Panc1 (cell line): ENCODE measurements around the gene FHIT. TPM values are rescaled to one million over a fixed set of nuclear protein-coding genes. Genes with fewer than 3 reads are reported as not detected.

ENCODE experiments used
- ATAC-seq: fragments of 200-7000 bp; cut with Tn5 transposase; 2 replicates; pipeline ENCODE4 v1.9.1; 2020; ENCODE audit warnings: mild to moderate bottlenecking, moderate library complexity
- BruUV-seq: library from RNA; stranded (reverse); fragments of 400-500 nt; replicated peaks from 2 replicates; lab custom pipeline; 2021; lab: Mats Ljungman, UMichigan
- CTCF ChIA-PET: fragments of 300-600 bp; sonication (Branson Sonifier 250); formaldehyde crosslinking; loops from one replicate; lab custom pipeline; 2022; ENCODE audit warnings: antibody characterized with exemption; lab: Charles Lee
- POLR2A ChIA-PET: fragments of 300-600 bp; sonication (Branson Sonifier 250); formaldehyde crosslinking; loops from one replicate; lab custom pipeline; 2022; ENCODE audit warnings: antibody characterized with exemption; lab: Charles Lee
- DNase-seq: peaks from one replicate; pipeline ENCODE4 v3.0.0-alpha.2; 2010; ENCODE audit warnings: low read depth, low spot score
- H3K27ac ChIP-seq: 2 replicates; pipeline ENCODE4 v1.5.1; 2011; ENCODE audit warnings: mild to moderate bottlenecking, low read length, inconsistent platforms
- H3K27me3 ChIP-seq: fragments of 200-500 bp; sonication (Bioruptor generic); 2 replicates; pipeline ENCODE4 v1.6.0; 2014; ENCODE audit warnings: low read length, inconsistent platforms; ENCODE audit not compliant: control insufficient read depth, insufficient read depth
- H3K36me3 ChIP-seq: fragments of 200-500 bp; sonication (Bioruptor generic); 2 replicates; pipeline ENCODE4 v1.5.1; 2014; ENCODE audit warnings: inconsistent platforms, mild to moderate bottlenecking, low read length, moderate library complexity; ENCODE audit not compliant: control insufficient read depth, insufficient read depth
- H3K4me1 ChIP-seq: 2 replicates; pipeline ENCODE4 v1.5.1; 2011; ENCODE audit warnings: inconsistent platforms, mild to moderate bottlenecking, low read length, moderate library complexity; ENCODE audit not compliant: control insufficient read depth, insufficient read depth
- H3K4me3 ChIP-seq, 2 experiments: 2 replicates each; pipeline ENCODE4 v1.5.1; 2011 to 2012; ENCODE audit warnings: low read depth in 2 of 2, low read length in 2 of 2, mild to moderate bottlenecking in 2 of 2, inconsistent platforms in 1 of 2, moderate library complexity in 1 of 2
- H3K9me3 ChIP-seq: fragments of 200-500 bp; sonication (Bioruptor generic); 2 replicates; pipeline ENCODE4 v1.5.1; 2014; ENCODE audit warnings: low read depth, mild to moderate bottlenecking, inconsistent platforms, low read length, moderate library complexity; ENCODE audit not compliant: control insufficient read depth, insufficient read depth
- POLR2AphosphoS5 ChIP-seq: IDR thresholded peaks from 2 replicates; pipeline ENCODE4 v1.6.1; 2012; ENCODE audit warnings: mild to moderate bottlenecking, low read depth, low read length, moderate library complexity
- SIN3A ChIP-seq: IDR thresholded peaks from 2 replicates; pipeline ENCODE4 v1.6.1; 2012; ENCODE audit warnings: low read depth, mild to moderate bottlenecking, low read length, moderate library complexity, borderline replicate concordance; ENCODE audit not compliant: insufficient read depth
- TCF7L2 ChIP-seq: IDR thresholded peaks from 2 replicates; pipeline ENCODE4 v1.6.1; 2011; ENCODE audit warnings: mild to moderate bottlenecking, low read depth, low read length, inconsistent platforms
- in situ Hi-C: cut with HindIII; loops from 2 replicates; pipeline ENCODE4 v1.10.0; 2016; ENCODE audit warnings: low sequenced_read_pairs, low pct_unique_long_range_greater_than_20kb
- intact Hi-C: fragments of 100-400 bp; cut with micrococcal nuclease; formaldehyde crosslinking; loops from one replicate; pipeline ENCODE4 v1.10.0; 2022; ENCODE audit not compliant: unreplicated experiment
- total RNA-seq: library from RNA; stranded (reverse); gene quantifications from one replicate; pipeline ENCODE4 v1.2.1, GENCODE V29; 2021; ENCODE audit not compliant: unreplicated experiment
- TF ChIP-seq, protein P1 (sequence below), 2 experiments: IDR thresholded peaks; 2 replicates each; pipeline ENCODE4 v1.6.1; 2011 to 2012; ENCODE audit warnings: low read depth in 2 of 2, control low read depth in 1 of 2, low read length in 1 of 2, mild to moderate bottlenecking in 1 of 2, moderate library complexity in 1 of 2; ENCODE audit not compliant: insufficient read depth in 1 of 2
- TF ChIP-seq, protein P2 (sequence below): fragments of 450-650 bp; IDR thresholded peaks from 2 replicates; pipeline ENCODE4 v1.5.1; 2017; ENCODE audit warnings: mild to moderate bottlenecking

FHIT gene
- total RNA-seq, 1 experiment from 2014 or later: 2.2 TPM

DNA sequence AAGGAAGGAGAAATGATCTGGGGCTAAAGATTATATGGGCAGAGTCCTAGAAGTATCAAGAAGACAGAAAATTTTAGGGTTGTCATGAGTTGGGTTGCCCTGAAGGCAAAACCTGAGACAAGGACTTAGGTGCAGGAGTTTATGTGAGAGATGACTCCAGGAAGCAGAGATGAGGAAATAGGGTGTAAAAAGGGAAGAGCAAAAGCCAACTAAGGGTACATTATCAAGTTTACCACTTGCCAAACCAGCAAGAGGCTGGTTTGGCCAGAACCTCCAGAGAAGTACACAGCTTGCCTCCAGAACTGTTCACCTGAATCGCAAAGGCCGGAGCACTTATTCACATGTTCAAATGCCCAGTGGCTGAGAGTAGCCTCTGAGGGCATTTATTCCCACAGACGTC is 116.7 kb downstream of the FHIT start:
- intact Hi-C loops (no loop called here), in situ Hi-C loops (no loop called here)
- ATAC-seq (no peak), DNase-seq (no peak)
- TF ChIP-seq TCF7L2: no peak
- Histone ChIP-seq H3K36me3 (no peaks in the 10 kb centered on the region), H3K4me1 (no peaks in the 10 kb centered on the region), H3K27me3 (no peaks in the 10 kb centered on the region), H3K27ac (no peak overlapping the region), H3K4me3 (no peak overlapping the region), H3K9me3 (no peaks in the 10 kb centered on the region)
- POLR2A ChIA-PET: no interaction called here
- no TSS peak for BruUV-seq
- CTCF ChIA-PET: no interaction called here

DNA sequence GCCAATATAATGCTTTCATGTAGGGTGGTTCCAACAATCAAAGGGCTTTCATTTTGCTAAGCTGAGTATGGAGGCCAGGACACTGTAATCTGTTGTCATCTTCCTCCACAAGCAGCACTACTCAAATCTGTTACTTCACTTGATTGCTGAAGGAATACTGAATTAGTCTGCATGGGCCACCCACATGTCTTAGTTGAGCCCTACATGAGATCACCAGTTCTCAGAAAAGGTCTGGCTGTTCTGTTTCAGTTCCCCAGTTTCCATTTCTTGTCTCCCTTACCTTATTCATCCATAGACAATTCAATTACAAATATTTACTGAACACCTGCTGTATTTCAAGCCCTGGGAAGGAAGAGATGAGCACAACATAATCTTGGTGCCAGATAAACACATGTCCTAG is 119.2 kb downstream of the FHIT start:
- Histone ChIP-seq H3K36me3 (no peaks in the 10 kb centered on the region), H3K9me3 (no peaks in the 10 kb centered on the region), H3K4me3 (no peak overlapping the region), H3K27me3 (no peaks in the 10 kb centered on the region), H3K4me1 (no peaks in the 10 kb centered on the region), H3K27ac (no peak overlapping the region)
- TF ChIP-seq, protein P1, sequence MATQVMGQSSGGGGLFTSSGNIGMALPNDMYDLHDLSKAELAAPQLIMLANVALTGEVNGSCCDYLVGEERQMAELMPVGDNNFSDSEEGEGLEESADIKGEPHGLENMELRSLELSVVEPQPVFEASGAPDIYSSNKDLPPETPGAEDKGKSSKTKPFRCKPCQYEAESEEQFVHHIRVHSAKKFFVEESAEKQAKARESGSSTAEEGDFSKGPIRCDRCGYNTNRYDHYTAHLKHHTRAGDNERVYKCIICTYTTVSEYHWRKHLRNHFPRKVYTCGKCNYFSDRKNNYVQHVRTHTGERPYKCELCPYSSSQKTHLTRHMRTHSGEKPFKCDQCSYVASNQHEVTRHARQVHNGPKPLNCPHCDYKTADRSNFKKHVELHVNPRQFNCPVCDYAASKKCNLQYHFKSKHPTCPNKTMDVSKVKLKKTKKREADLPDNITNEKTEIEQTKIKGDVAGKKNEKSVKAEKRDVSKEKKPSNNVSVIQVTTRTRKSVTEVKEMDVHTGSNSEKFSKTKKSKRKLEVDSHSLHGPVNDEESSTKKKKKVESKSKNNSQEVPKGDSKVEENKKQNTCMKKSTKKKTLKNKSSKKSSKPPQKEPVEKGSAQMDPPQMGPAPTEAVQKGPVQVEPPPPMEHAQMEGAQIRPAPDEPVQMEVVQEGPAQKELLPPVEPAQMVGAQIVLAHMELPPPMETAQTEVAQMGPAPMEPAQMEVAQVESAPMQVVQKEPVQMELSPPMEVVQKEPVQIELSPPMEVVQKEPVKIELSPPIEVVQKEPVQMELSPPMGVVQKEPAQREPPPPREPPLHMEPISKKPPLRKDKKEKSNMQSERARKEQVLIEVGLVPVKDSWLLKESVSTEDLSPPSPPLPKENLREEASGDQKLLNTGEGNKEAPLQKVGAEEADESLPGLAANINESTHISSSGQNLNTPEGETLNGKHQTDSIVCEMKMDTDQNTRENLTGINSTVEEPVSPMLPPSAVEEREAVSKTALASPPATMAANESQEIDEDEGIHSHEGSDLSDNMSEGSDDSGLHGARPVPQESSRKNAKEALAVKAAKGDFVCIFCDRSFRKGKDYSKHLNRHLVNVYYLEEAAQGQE (IDR thresholded peaks at IDR 0.05; ENCODE audit: insufficient read depth in 1 of 2, low read depth in 2 of 2, low read length in 1 of 2): no peak
- TF ChIP-seq TCF7L2 (no peak), SIN3A (no peak), POLR2AphosphoS5 (no peak)
- TF ChIP-seq, protein P2, sequence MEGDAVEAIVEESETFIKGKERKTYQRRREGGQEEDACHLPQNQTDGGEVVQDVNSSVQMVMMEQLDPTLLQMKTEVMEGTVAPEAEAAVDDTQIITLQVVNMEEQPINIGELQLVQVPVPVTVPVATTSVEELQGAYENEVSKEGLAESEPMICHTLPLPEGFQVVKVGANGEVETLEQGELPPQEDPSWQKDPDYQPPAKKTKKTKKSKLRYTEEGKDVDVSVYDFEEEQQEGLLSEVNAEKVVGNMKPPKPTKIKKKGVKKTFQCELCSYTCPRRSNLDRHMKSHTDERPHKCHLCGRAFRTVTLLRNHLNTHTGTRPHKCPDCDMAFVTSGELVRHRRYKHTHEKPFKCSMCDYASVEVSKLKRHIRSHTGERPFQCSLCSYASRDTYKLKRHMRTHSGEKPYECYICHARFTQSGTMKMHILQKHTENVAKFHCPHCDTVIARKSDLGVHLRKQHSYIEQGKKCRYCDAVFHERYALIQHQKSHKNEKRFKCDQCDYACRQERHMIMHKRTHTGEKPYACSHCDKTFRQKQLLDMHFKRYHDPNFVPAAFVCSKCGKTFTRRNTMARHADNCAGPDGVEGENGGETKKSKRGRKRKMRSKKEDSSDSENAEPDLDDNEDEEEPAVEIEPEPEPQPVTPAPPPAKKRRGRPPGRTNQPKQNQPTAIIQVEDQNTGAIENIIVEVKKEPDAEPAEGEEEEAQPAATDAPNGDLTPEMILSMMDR: no peak
- ChIA-PET POLR2A (no interaction called here), CTCF (no interaction called here)
- BruUV-seq: no TSS peak
- no peak for DNase-seq
- intact Hi-C loops: no loop called here
- in situ Hi-C loops: no loop called here
- no peak for ATAC-seq

DNA sequence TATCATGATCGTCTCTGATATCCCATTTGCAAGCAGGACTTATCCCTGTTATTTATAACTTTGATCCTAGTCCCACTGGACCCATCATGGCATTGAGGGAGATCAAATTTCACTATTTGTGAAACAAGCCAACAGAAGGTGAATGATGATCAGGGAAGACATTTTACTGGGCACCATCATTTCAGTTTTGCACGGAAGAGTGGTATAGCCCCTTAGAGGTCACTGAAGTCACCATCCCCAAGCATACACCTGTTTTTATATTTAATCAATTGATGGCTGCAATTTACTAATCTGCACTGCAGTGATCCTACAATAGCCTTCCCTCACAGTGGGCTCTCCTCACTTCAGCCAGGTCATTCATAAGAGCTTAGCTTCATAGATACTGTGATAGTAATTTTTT is 132.4 kb downstream of the FHIT start:
- POLR2A ChIA-PET: no interaction called here
- TF ChIP-seq POLR2AphosphoS5 (no peak), TCF7L2 (no peak), SIN3A (no peak)
- TF ChIP-seq, protein P2: no peak
- TF ChIP-seq, protein P1 (IDR thresholded peaks at IDR 0.05; ENCODE audit: insufficient read depth in 1 of 2, low read depth in 2 of 2, low read length in 1 of 2): no peak

More for the DNA sequence above, 132.4 kb downstream of the FHIT start:
- Histone ChIP-seq H3K9me3 (no peaks in the 10 kb centered on the region), H3K36me3 (no peaks in the 10 kb centered on the region), H3K27ac (no peak overlapping the region), H3K4me3 (no peak overlapping the region), H3K4me1 (no peaks in the 10 kb centered on the region), H3K27me3 (no peaks in the 10 kb centered on the region)
- ATAC-seq (no peak), DNase-seq (no peak)
- intact Hi-C loops (no loop called here), in situ Hi-C loops (no loop called here)
- CTCF ChIA-PET: no interaction called here
- no TSS peak for BruUV-seq
